HCT116 (cell line): Measurements from ENCODE around the gene CDH4. TPM values are rescaled to one million over a fixed set of nuclear protein-coding genes. Genes with fewer than 3 reads are reported as not detected.

Source experiments
- ATAC-seq: fragments of 200-7000 bp; cut with Tn5 transposase; 2 replicates; pipeline ENCODE4 v1.9.1; 2020; ENCODE audit warnings: mild to moderate bottlenecking, moderate library complexity
- BruUV-seq: library from RNA; stranded (reverse); fragments of 400-500 nt; replicated peaks from 2 replicates; lab custom pipeline; 2021; lab: Mats Ljungman, UMichigan
- CTCF ChIA-PET: fragments of 300-600 bp; sonication (Branson Sonifier 250); formaldehyde crosslinking; loops from one replicate; lab custom pipeline; 2021; ENCODE audit warnings: antibody characterized with exemption; lab: Charles Lee
- POLR2A ChIA-PET: fragments of 300-600, 350-600 bp; sonication (Branson Sonifier 250); formaldehyde crosslinking; loops from one replicate; lab custom pipeline; 2021; ENCODE audit warnings: antibody characterized with exemption; lab: Charles Lee
- RAD21 ChIA-PET, 2 experiments: fragments of 300-600 bp; sonication (Branson Sonifier 250); formaldehyde crosslinking; loops; one replicate each; lab custom pipeline; 2023; ENCODE audit warnings: low total read pairs in 2 of 2; ENCODE audit not compliant: uncharacterized antibody in 2 of 2, unreplicated experiment in 2 of 2, low non-redundant PET in 1 of 2; lab: Charles Lee
- DNase-seq: peaks from one replicate; pipeline ENCODE4 v3.0.0-alpha.2; 2010; ENCODE audit warnings: low read depth, low spot score
- H2AFZ ChIP-seq: fragments of 200-600 bp; shearing (Covaris generic), sonication (generic); 2 replicates; pipeline ENCODE4 v1.6.1; 2017; ENCODE audit warnings: low read depth, mixed run types, mixed read lengths, antibody characterized with exemption, low read length; ENCODE audit not compliant: poor library complexity, severe bottlenecking
- H3K27ac ChIP-seq: 2 replicates; pipeline ENCODE4 v1.5.1; 2012; ENCODE audit warnings: low read depth, low read length
- H3K27me3 ChIP-seq: fragments of 200-600 bp; sonication (generic); 2 replicates; pipeline ENCODE4 v1.6.1; 2016; ENCODE audit warnings: mixed run types, low read length, mixed read lengths; ENCODE audit not compliant: insufficient read depth
- H3K36me3 ChIP-seq, 2 experiments: fragments of 200-500 bp in 1 of 2; fragments of 200-600 bp in 1 of 2; sonication (Bioruptor generic) in 1 of 2; sonication (generic) in 1 of 2; 2 replicates each; pipeline versions ENCODE4 v1.5.1 to v1.6.1; 2014 to 2016; ENCODE audit warnings: low read length in 2 of 2, inconsistent platforms in 1 of 2, mixed read lengths in 1 of 2, mixed run types in 1 of 2; ENCODE audit not compliant: insufficient read depth in 2 of 2, control insufficient read depth in 1 of 2
- H3K4me1 ChIP-seq, 2 experiments: fragments of 200-600 bp in 1 of 2; sonication (generic) in 1 of 2; 2 replicates each; pipeline versions ENCODE4 v1.5.1 to v1.6.1; 2012 to 2017; ENCODE audit warnings: low read length in 2 of 2, inconsistent platforms in 1 of 2, mild to moderate bottlenecking in 1 of 2, mixed read lengths in 1 of 2, mixed run types in 1 of 2, moderate library complexity in 1 of 2; ENCODE audit not compliant: insufficient read depth in 2 of 2, control insufficient read depth in 1 of 2
- H3K4me2 ChIP-seq: fragments of 200-600 bp; sonication (generic); 2 replicates; pipeline ENCODE4 v1.6.1; 2017; ENCODE audit warnings: mixed run types, low read length, mixed read lengths
- H3K4me3 ChIP-seq, 2 experiments: fragments of 200-600 bp in 1 of 2; sonication (generic) in 1 of 2; replicated peaks in 1 of 2; 2 replicates each; pipeline ENCODE4 v1.5.1; 2011 to 2016; ENCODE audit warnings: low read length in 2 of 2, control low read depth in 1 of 2, low read depth in 1 of 2, mild to moderate bottlenecking in 1 of 2, mixed read lengths in 1 of 2, mixed run types in 1 of 2
- H3K79me2 ChIP-seq: fragments of 200-600 bp; sonication (generic); 2 replicates; pipeline ENCODE4 v1.6.1; 2017; ENCODE audit warnings: mild to moderate bottlenecking, mixed run types, low read length, moderate library complexity, mixed read lengths; ENCODE audit not compliant: insufficient read depth
- H3K9ac ChIP-seq: fragments of 200-600 bp; sonication (generic); 2 replicates; pipeline ENCODE4 v1.6.1; 2016; ENCODE audit warnings: low read length, mixed read lengths
- H3K9me2 ChIP-seq: fragments of 200-600 bp; sonication (generic), shearing (Covaris generic); 2 replicates; pipeline ENCODE4 v1.6.1; 2017; ENCODE audit warnings: mixed run types, mild to moderate bottlenecking, moderate library complexity; ENCODE audit not compliant: insufficient read depth
- H3K9me3 ChIP-seq, 2 experiments: fragments of 200-500 bp in 1 of 2; fragments of 200-600 bp in 1 of 2; sonication (Bioruptor generic) in 1 of 2; sonication (generic) in 1 of 2; 2 replicates each; pipeline ENCODE4 v1.6.1; 2014 to 2017; ENCODE audit warnings: low read length in 2 of 2, mixed read lengths in 2 of 2, inconsistent platforms in 1 of 2, low read depth in 1 of 2, mild to moderate bottlenecking in 1 of 2, mixed run types in 1 of 2, moderate library complexity in 1 of 2; ENCODE audit not compliant: control insufficient read depth in 1 of 2, insufficient read depth in 1 of 2
- H4K20me1 ChIP-seq: fragments of 200-600 bp; sonication (generic), shearing (Covaris generic); 2 replicates; pipeline ENCODE4 v1.6.1; 2017; ENCODE audit warnings: mixed run types, mild to moderate bottlenecking, moderate library complexity; ENCODE audit not compliant: insufficient read depth
- CBX3 ChIP-seq: IDR thresholded peaks from 2 replicates; pipeline ENCODE4 v1.6.1; 2012; ENCODE audit warnings: low read depth
- CTCF ChIP-seq, 3 experiments: fragments of 200-600 bp in 1 of 3; sonication (generic) in 1 of 3; IDR thresholded peaks in 2 of 3; conservative IDR thresholded peaks in 1 of 3; 2 replicates each; pipeline ENCODE4 v1.5.1; 2012 to 2017; ENCODE audit warnings: low read depth in 2 of 3, low read length in 2 of 3, antibody characterized with exemption in 1 of 3, borderline replicate concordance in 1 of 3, control low read depth in 1 of 3, mild to moderate bottlenecking in 1 of 3, mixed read lengths in 1 of 3, mixed run types in 1 of 3, moderate library complexity in 1 of 3; ENCODE audit not compliant: insufficient read depth in 1 of 3
- EZH2phosphoT487 ChIP-seq: fragments of 200-600 bp; IDR thresholded peaks from 2 replicates; pipeline ENCODE4 v1.6.1; 2018; ENCODE audit warnings: antibody characterized with exemption, borderline replicate concordance
- REST ChIP-seq: IDR thresholded peaks from 2 replicates; pipeline ENCODE4 v1.6.1; 2012; ENCODE audit warnings: low read depth
- SIN3A ChIP-seq: IDR thresholded peaks from 2 replicates; pipeline ENCODE4 v1.6.1; 2012; ENCODE audit warnings: low read depth
- SP1 ChIP-seq: IDR thresholded peaks from 2 replicates; pipeline ENCODE4 v1.6.1; 2012; ENCODE audit warnings: low read depth
- ZFX ChIP-seq: fragments of 450-650 bp; IDR thresholded peaks from 2 replicates; pipeline ENCODE4 v1.6.1; 2017
- intact Hi-C: fragments of 100-400 bp; cut with micrococcal nuclease; formaldehyde crosslinking; loops from 2 replicates; pipeline ENCODE4 v1.10.0; 2022
- total RNA-seq: library from RNA; stranded (reverse); gene quantifications from one replicate; pipeline ENCODE4 v1.2.1, GENCODE V29; 2021; ENCODE audit not compliant: unreplicated experiment
- TF ChIP-seq, protein P1 (sequence below): IDR thresholded peaks from 2 replicates; pipeline ENCODE4 v1.6.1; 2012
- TF ChIP-seq, protein P2 (sequence below): IDR thresholded peaks from 2 replicates; pipeline ENCODE4 v1.6.1; 2012
- TF ChIP-seq, protein P3 (sequence below): IDR thresholded peaks from 2 replicates; pipeline ENCODE4 v1.6.1; 2011; ENCODE audit warnings: mild to moderate bottlenecking, low read length, moderate library complexity; ENCODE audit not compliant: insufficient replicate concordance; ENCODE audit errors: extremely low read depth

The CDH4 gene
- total RNA-seq, 1 experiment from 2014 or later = not detected

GRCh38 chr20:61254881-61255626, 3.0 kb downstream of the CDH4 start:
- peaks cover 9 to 13% of the 10 kb centered on the region in 2 experiments; a peak in 2 of 4 replicates for H3K9me3 ChIP-seq
- no peak overlapping the region for H3K4me3 ChIP-seq
- ATAC-seq (no peak), DNase-seq (no peak)
- H4K20me1 ChIP-seq = no peaks in the 10 kb centered on the region
- CTCF ChIA-PET = no interaction called here
- no peaks in the 10 kb centered on the region for H3K36me3 ChIP-seq
- no TSS peak for BruUV-seq
- no peak overlapping the region for H3K4me2 ChIP-seq
- no peak overlapping the region for H3K27ac ChIP-seq
- no peaks in the 10 kb centered on the region for H3K79me2 ChIP-seq
- no peaks in the 10 kb centered on the region for H3K27me3 ChIP-seq
- no peaks in the 10 kb centered on the region for H3K4me1 ChIP-seq
- H3K9ac ChIP-seq = no peak overlapping the region
- RAD21 ChIA-PET = no interaction called here
- POLR2A ChIA-PET = no interaction called here
- intact Hi-C loops = no loop called here
- H2AFZ ChIP-seq = no peak overlapping the region
- TF ChIP-seq SIN3A (no peak), SP1 (no peak), EZH2phosphoT487 (no peak), REST (no peak), ZFX (no peak), CTCF (IDR thresholded peaks at IDR 0.05 in 2 of 3, conservative IDR thresholded peaks at IDR 0.05 in 1 of 3; ENCODE audit: borderline replicate concordance in 1 of 3, insufficient read depth in 1 of 3, low read depth in 2 of 3, low read length in 2 of 3) (no peak), CBX3 (no peak)
- TF ChIP-seq, protein P1, sequence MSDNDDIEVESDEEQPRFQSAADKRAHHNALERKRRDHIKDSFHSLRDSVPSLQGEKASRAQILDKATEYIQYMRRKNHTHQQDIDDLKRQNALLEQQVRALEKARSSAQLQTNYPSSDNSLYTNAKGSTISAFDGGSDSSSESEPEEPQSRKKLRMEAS = no peak
- TF ChIP-seq, protein P2, sequence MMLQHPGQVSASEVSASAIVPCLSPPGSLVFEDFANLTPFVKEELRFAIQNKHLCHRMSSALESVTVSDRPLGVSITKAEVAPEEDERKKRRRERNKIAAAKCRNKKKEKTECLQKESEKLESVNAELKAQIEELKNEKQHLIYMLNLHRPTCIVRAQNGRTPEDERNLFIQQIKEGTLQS = no peak
- TF ChIP-seq, protein P3, sequence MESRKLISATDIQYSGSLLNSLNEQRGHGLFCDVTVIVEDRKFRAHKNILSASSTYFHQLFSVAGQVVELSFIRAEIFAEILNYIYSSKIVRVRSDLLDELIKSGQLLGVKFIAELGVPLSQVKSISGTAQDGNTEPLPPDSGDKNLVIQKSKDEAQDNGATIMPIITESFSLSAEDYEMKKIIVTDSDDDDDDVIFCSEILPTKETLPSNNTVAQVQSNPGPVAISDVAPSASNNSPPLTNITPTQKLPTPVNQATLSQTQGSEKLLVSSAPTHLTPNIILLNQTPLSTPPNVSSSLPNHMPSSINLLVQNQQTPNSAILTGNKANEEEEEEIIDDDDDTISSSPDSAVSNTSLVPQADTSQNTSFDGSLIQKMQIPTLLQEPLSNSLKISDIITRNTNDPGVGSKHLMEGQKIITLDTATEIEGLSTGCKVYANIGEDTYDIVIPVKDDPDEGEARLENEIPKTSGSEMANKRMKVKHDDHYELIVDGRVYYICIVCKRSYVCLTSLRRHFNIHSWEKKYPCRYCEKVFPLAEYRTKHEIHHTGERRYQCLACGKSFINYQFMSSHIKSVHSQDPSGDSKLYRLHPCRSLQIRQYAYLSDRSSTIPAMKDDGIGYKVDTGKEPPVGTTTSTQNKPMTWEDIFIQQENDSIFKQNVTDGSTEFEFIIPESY = no peak
- no peaks in the 10 kb centered on the region for H3K9me2 ChIP-seq
